GM12874 (cell line): ENCODE results near the gene CTSV.

Experiments
- TF ChIP-seq, protein P1 (sequence below): IDR thresholded peaks from 2 replicates; pipeline ENCODE4 v1.5.1; 2011; ENCODE audit warnings: low read depth, mild to moderate bottlenecking, control low read depth, low read length, moderate library complexity; ENCODE audit not compliant: insufficient read depth

The CTSV gene

GRCh38 chr9:97038611-97039513 is at the start of gene CTSV:
Gene CTSV (minus strand): TSS chr9:97039142. CDS start chr9:97038043, 1,099 bp downstream.
- TF ChIP-seq, protein P1, sequence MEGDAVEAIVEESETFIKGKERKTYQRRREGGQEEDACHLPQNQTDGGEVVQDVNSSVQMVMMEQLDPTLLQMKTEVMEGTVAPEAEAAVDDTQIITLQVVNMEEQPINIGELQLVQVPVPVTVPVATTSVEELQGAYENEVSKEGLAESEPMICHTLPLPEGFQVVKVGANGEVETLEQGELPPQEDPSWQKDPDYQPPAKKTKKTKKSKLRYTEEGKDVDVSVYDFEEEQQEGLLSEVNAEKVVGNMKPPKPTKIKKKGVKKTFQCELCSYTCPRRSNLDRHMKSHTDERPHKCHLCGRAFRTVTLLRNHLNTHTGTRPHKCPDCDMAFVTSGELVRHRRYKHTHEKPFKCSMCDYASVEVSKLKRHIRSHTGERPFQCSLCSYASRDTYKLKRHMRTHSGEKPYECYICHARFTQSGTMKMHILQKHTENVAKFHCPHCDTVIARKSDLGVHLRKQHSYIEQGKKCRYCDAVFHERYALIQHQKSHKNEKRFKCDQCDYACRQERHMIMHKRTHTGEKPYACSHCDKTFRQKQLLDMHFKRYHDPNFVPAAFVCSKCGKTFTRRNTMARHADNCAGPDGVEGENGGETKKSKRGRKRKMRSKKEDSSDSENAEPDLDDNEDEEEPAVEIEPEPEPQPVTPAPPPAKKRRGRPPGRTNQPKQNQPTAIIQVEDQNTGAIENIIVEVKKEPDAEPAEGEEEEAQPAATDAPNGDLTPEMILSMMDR, result no peak

GRCh38 chr9:97078362-97078761 is 39.4 kb upstream of the CTSV start:
- TF ChIP-seq, protein P1, result no peak

- TF ChIP-seq, protein P1, result no peak
Observed at GRCh38 chr9:97077452-97078295, 38.7 kb upstream of the CTSV start.

GRCh38 chr9:97076238-97076637 is 37.3 kb upstream of the CTSV start:
- TF ChIP-seq, protein P1, result no peak

DNA sequence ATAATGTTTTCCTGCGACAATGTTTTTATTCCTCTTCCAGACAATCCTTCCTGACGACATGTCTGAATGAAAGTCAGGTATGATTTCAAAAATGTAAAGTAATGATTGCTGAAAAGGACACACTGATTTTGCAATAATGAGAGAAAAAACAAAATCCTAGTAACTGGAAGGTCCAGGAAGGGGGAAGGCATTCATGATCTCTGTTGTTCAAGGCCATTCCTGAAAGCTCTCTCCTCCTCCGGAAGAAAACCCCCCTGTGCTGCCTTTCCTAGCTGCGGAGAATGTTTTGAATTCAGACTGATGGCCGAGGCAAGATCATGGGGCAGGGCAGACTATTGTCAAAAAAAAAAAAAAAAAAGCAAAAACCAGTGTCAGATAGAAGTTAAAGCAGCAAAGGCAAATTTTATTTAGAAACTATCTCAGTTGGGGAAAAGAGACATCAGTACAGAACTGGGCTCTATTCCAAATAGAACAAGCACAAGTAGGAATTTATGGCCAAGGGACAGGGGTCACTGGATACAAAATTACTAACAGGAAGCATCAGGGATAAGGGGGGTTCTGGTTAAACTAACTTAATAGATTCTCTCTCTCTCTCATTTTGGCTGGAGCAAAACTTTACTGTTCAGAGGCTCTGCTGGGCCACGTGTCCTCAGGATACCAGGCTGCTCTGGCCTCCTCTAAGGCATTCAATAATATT is 36.5 kb upstream of the CTSV start:
- TF ChIP-seq, protein P1, result no peak

DNA sequence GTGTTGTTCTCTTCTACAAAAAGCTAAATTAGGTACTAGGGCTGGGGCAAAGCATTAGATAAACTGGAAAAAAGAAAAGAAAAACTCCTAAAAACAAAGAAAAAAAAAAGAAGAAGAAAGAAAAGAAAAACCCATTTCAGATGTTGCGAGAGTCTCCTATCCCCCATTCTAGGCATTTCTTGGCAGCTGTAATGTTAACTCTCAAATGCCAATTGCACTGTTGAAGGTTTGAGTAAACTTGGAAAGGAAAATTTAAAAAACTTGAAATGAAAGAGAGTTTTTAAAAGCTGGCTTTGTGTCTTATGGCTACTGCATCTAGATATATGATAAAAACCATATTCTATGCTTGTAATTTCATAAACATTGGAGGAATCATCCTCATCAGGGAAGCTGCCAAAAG is 34.6 kb upstream of the CTSV start:
- TF ChIP-seq, protein P1, result no peak

- TF ChIP-seq, protein P1, result no peak
Observed at GRCh38 chr9:97072285-97072776, 33.4 kb upstream of the CTSV start.
